ENCODE data around the gene MYO16. TPM values are rescaled to one million over a fixed set of nuclear protein-coding genes. Genes with fewer than 3 reads are reported as not detected.

Gene MYO16
- total RNA-seq, 1 experiment from 2014 or later: not detected

DNA sequence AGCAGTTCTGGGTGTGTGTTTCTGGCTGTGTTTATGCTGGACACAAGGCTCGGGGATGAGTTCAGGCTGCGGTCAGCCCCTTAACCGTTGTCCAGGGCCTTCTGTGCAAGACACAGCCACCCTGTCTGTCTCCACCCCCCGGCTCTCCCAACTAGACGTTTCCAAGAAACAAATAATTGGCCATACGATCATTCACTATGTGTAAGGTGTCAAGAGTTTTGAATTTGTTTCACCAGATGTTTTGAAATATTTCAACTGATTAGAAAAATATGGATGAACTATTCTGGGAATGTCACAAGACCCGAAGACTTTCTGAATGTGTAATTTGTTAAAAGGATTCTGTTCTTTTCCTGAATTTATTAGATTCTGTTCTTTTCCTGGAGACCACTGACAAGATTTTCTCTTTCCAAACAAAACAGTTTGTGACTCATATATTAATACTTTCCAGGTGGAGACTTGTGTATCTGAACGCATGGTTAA, 318.2 kb downstream of the MYO16 start:
- Histone ChIP-seq H3K56ac (ENCODE audit: insufficient read length, low read depth, low read length) (no peak overlapping the region), H2AFZ (ENCODE audit: low read length) (no peak overlapping the region), H3K27ac (ENCODE audit: insufficient read length, low read depth, low read length) (no peak overlapping the region), H4K91ac (ENCODE audit: insufficient read length, low read depth, low read length) (no peak overlapping the region), H4K5ac (ENCODE audit: insufficient read length, low read depth, low read length) (no peak overlapping the region), H3K14ac (ENCODE audit: insufficient read depth, low read length) (no peak overlapping the region), H3K23ac (ENCODE audit: insufficient read length, low read depth, low read length) (no peak overlapping the region), H3K18ac (ENCODE audit: insufficient read length, low read depth, low read length) (no peak overlapping the region), H2BK120ac (ENCODE audit: low read depth, low read length, poor library complexity, severe bottlenecking) (no peak overlapping the region), H3K4me2 (ENCODE audit: insufficient read depth, insufficient read length, low read length) (no peak overlapping the region), H2AK5ac (ENCODE audit: insufficient read length, low read length) (no peak overlapping the region), H3K79me1 (ENCODE audit: insufficient read depth, low read depth, low read length, poor library complexity, severe bottlenecking) (no peaks in the 10 kb centered on the region), H4K8ac (replicated peaks; ENCODE audit: insufficient read length, low read depth, low read length) (no peak overlapping the region), H3K4me1 (ENCODE audit: insufficient read depth, low read length) (no peaks in the 10 kb centered on the region), H3K9me3 (ENCODE audit: control insufficient read depth, low read depth, low read length) (no peaks in the 10 kb centered on the region), H2BK5ac (ENCODE audit: insufficient read length, low read length) (no peak overlapping the region), H3K27me3 (ENCODE audit: insufficient read depth, low read length) (no peaks in the 10 kb centered on the region), H3T11ph (ENCODE audit: low read length) (no peak overlapping the region), H3K9ac (ENCODE audit: extremely low read depth, insufficient read length, low read length) (no peak overlapping the region), H3K79me2 (ENCODE audit: insufficient read depth, low read length) (no peaks in the 10 kb centered on the region; the same call in 1 of the 2 replicates), H4K20me1 (ENCODE audit: control insufficient read depth, insufficient read depth, insufficient read length) (no peaks in the 10 kb centered on the region), H3K4ac (ENCODE audit: low read depth, low read length) (no peak overlapping the region), H3K23me2 (ENCODE audit: insufficient read length, low read depth, low read length, poor library complexity, severe bottlenecking) (no peaks in the 10 kb centered on the region), H2BK20ac (ENCODE audit: low read depth, low read length, poor library complexity, severe bottlenecking) (no peak overlapping the region), H2BK12ac (ENCODE audit: insufficient read length, low read depth, low read length) (no peak overlapping the region), H2BK15ac (ENCODE audit: low read depth, low read length) (no peak overlapping the region)
- no peaks in the 10 kb centered on the region for H3K27me3 Mint-ChIP-seq (ENCODE audit: low read depth)
- no peak overlapping the region for H3K4me3 Mint-ChIP-seq
- no peak overlapping the region for H3K27ac Mint-ChIP-seq
- no peaks in the 10 kb centered on the region for H3K4me1 Mint-ChIP-seq
- WGBS (ENCODE audit: extremely low coverage, insufficient read length, low lambda C conversion rate): no CpG with 5 or more reads among the region's 8 CpGs
- H3K9me3 Mint-ChIP-seq: no peaks in the 10 kb centered on the region
- no peak for DNase-seq
- H3K36me3 Mint-ChIP-seq (ENCODE audit: insufficient read depth in 1 of 3, low read depth in 3 of 3): no peaks in the 10 kb centered on the region
- TF ChIP-seq, protein P1, sequence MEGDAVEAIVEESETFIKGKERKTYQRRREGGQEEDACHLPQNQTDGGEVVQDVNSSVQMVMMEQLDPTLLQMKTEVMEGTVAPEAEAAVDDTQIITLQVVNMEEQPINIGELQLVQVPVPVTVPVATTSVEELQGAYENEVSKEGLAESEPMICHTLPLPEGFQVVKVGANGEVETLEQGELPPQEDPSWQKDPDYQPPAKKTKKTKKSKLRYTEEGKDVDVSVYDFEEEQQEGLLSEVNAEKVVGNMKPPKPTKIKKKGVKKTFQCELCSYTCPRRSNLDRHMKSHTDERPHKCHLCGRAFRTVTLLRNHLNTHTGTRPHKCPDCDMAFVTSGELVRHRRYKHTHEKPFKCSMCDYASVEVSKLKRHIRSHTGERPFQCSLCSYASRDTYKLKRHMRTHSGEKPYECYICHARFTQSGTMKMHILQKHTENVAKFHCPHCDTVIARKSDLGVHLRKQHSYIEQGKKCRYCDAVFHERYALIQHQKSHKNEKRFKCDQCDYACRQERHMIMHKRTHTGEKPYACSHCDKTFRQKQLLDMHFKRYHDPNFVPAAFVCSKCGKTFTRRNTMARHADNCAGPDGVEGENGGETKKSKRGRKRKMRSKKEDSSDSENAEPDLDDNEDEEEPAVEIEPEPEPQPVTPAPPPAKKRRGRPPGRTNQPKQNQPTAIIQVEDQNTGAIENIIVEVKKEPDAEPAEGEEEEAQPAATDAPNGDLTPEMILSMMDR (conservative IDR thresholded peaks at IDR 0.05): no peak
